ENCODE results near the gene MEGF8.

MEGF8 gene

GRCh38 chr19:42401365-42402303 is 76.2 kb downstream of the MEGF8 start:
- TF ChIP-seq CTCF (IDR thresholded peaks at IDR 0.05; ENCODE audit: borderline replicate concordance, control extremely low read depth, extremely low read depth, insufficient read depth, missing control alignments) = peak; percentile 53
- DNase-seq (ENCODE audit: low spot score) = peak; percentile 83
- in situ Hi-C loops (cut with MboI; ENCODE audit: low sequenced_read_pairs, unreplicated experiment) = no loop called here

GRCh38 chr19:42402376-42403116 is 77.1 kb downstream of the MEGF8 start:
- no peak for DNase-seq (ENCODE audit: low spot score)
- in situ Hi-C loops (cut with MboI; ENCODE audit: low sequenced_read_pairs, unreplicated experiment) = no loop called here
- no peak for TF ChIP-seq CTCF (IDR thresholded peaks at IDR 0.05; ENCODE audit: borderline replicate concordance, control extremely low read depth, extremely low read depth, insufficient read depth, missing control alignments)

GRCh38 chr19:42403586-42403985 is 78.2 kb downstream of the MEGF8 start:
- TF ChIP-seq CTCF (IDR thresholded peaks at IDR 0.05; ENCODE audit: borderline replicate concordance, control extremely low read depth, extremely low read depth, insufficient read depth, missing control alignments) = no peak
- no peak for DNase-seq (ENCODE audit: low spot score)
- in situ Hi-C loops (cut with MboI; ENCODE audit: low sequenced_read_pairs, unreplicated experiment) = no loop called here

GRCh38 chr19:42406111-42406510 is 80.7 kb downstream of the MEGF8 start:
- no peak for DNase-seq (ENCODE audit: low spot score)
- TF ChIP-seq CTCF (IDR thresholded peaks at IDR 0.05; ENCODE audit: borderline replicate concordance, control extremely low read depth, extremely low read depth, insufficient read depth, missing control alignments) = no peak
- in situ Hi-C loops (cut with MboI; ENCODE audit: low sequenced_read_pairs, unreplicated experiment) = no loop called here

- in situ Hi-C loops (cut with MboI; ENCODE audit: low sequenced_read_pairs, unreplicated experiment) = no loop called here
- DNase-seq (ENCODE audit: low spot score) = no peak
- no peak for TF ChIP-seq CTCF (IDR thresholded peaks at IDR 0.05; ENCODE audit: borderline replicate concordance, control extremely low read depth, extremely low read depth, insufficient read depth, missing control alignments)
Observed at GRCh38 chr19:42407085-42407815, 81.8 kb downstream of the MEGF8 start.

- TF ChIP-seq CTCF (IDR thresholded peaks at IDR 0.05; ENCODE audit: borderline replicate concordance, control extremely low read depth, extremely low read depth, insufficient read depth, missing control alignments) = no peak
- peak; percentile 20 for DNase-seq (ENCODE audit: low spot score)
- in situ Hi-C loops (cut with MboI; ENCODE audit: low sequenced_read_pairs, unreplicated experiment) = no loop called here
Observed at GRCh38 chr19:42407816-42408175, 82.4 kb downstream of the MEGF8 start.
